Prostate gland (tissue), 2 donors: Measurements from ENCODE around the gene SDC3.

Source experiments
- POLR2A ChIP-seq: fragments of 450-650 bp; IDR thresholded peaks from one replicate; pipeline ENCODE4 v1.6.1; 2016; ENCODE audit warnings: antibody characterized with exemption, mild to moderate bottlenecking
- POLR2AphosphoS5 ChIP-seq: sonication (generic); formaldehyde crosslinking; IDR thresholded peaks from one replicate; pipeline ENCODE4 v1.6.1; 2017; ENCODE audit warnings: antibody characterized with exemption
- TF ChIP-seq, protein P1 (sequence below), 4 experiments: fragments of 200-600 bp in 2 of 4; fragments of 450-650 bp in 2 of 4; sonication (generic) in 2 of 4; IDR thresholded peaks; 1 replicate in 3 of 4; 2 replicates in 1 of 4; pipeline ENCODE4 v1.5.1; 2016 to 2019; ENCODE audit warnings: antibody characterized with exemption in 4 of 4, mild to moderate bottlenecking in 2 of 4, moderate library complexity in 2 of 4

- TF ChIP-seq, protein P1, sequence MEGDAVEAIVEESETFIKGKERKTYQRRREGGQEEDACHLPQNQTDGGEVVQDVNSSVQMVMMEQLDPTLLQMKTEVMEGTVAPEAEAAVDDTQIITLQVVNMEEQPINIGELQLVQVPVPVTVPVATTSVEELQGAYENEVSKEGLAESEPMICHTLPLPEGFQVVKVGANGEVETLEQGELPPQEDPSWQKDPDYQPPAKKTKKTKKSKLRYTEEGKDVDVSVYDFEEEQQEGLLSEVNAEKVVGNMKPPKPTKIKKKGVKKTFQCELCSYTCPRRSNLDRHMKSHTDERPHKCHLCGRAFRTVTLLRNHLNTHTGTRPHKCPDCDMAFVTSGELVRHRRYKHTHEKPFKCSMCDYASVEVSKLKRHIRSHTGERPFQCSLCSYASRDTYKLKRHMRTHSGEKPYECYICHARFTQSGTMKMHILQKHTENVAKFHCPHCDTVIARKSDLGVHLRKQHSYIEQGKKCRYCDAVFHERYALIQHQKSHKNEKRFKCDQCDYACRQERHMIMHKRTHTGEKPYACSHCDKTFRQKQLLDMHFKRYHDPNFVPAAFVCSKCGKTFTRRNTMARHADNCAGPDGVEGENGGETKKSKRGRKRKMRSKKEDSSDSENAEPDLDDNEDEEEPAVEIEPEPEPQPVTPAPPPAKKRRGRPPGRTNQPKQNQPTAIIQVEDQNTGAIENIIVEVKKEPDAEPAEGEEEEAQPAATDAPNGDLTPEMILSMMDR (IDR thresholded peaks at IDR 0.05) = no peak
- TF ChIP-seq POLR2A (no peak), POLR2AphosphoS5 (no peak)
These were observed 7.7 kb upstream of the SDC3 start for GRCh38 chr1:30916296-30916695.
